Mucosa of stomach (tissue), 1 donor: Measurements from ENCODE around the gene AGPAT4.

Source experiments
- H3K27me3 ChIP-seq: one replicate; pipeline ENCODE4 v1.7.0; 2013; ENCODE audit warnings: mild to moderate bottlenecking, low read length; ENCODE audit not compliant: control insufficient read depth, insufficient read depth
- H3K36me3 ChIP-seq: one replicate; pipeline ENCODE4 v1.7.0; 2013; ENCODE audit warnings: low read length; ENCODE audit not compliant: control insufficient read depth, insufficient read depth
- H3K4me1 ChIP-seq: one replicate; pipeline ENCODE4 v1.7.0; 2013; ENCODE audit warnings: mild to moderate bottlenecking, low read length; ENCODE audit not compliant: control insufficient read depth, insufficient read depth
- H3K4me3 ChIP-seq: one replicate; pipeline ENCODE4 v1.7.0; 2013; ENCODE audit warnings: low read length
- H3K9ac ChIP-seq: one replicate; pipeline ENCODE4 v1.7.0; 2013; ENCODE audit warnings: mild to moderate bottlenecking, low read length, moderate library complexity
- H3K9me3 ChIP-seq: one replicate; pipeline ENCODE4 v1.7.0; 2013; ENCODE audit warnings: mild to moderate bottlenecking, low read length, moderate library complexity; ENCODE audit not compliant: control insufficient read depth
- donor health status: Pancreatic carcinoma.

Gene AGPAT4

GRCh38 chr6:161218222-161218621, 55.6 kb downstream of the AGPAT4 start:
- Histone ChIP-seq H3K9ac (no peak overlapping the region), H3K27me3 (peaks cover 3% of the 10 kb centered on the region), H3K9me3 (no peaks in the 10 kb centered on the region), H3K4me3 (no peak overlapping the region), H3K4me1 (no peaks in the 10 kb centered on the region), H3K36me3 (no peaks in the 10 kb centered on the region)

GRCh38 chr6:161217628-161218027, 56.2 kb downstream of the AGPAT4 start:
- Histone ChIP-seq H3K9me3 (no peaks in the 10 kb centered on the region), H3K36me3 (no peaks in the 10 kb centered on the region), H3K4me3 (no peak overlapping the region), H3K9ac (no peak overlapping the region), H3K4me1 (no peaks in the 10 kb centered on the region), H3K27me3 (peaks cover 3% of the 10 kb centered on the region)

GRCh38 chr6:161216616-161217205, 57.1 kb downstream of the AGPAT4 start:
- Histone ChIP-seq H3K4me1 (no peaks in the 10 kb centered on the region), H3K36me3 (no peaks in the 10 kb centered on the region), H3K4me3 (no peak overlapping the region), H3K27me3 (peaks cover 3% of the 10 kb centered on the region), H3K9me3 (no peaks in the 10 kb centered on the region), H3K9ac (no peak overlapping the region)

GRCh38 chr6:161215876-161216615, 57.8 kb downstream of the AGPAT4 start:
- H3K9me3 ChIP-seq = no peaks in the 10 kb centered on the region
- no peak overlapping the region for H3K9ac ChIP-seq
- no peak overlapping the region for H3K4me3 ChIP-seq
- no peaks in the 10 kb centered on the region for H3K4me1 ChIP-seq
- peaks cover under 1% of the 10 kb centered on the region for H3K27me3 ChIP-seq
- no peaks in the 10 kb centered on the region for H3K36me3 ChIP-seq

- no peaks in the 10 kb centered on the region for H3K9me3 ChIP-seq
- no peak overlapping the region for H3K4me3 ChIP-seq
- no peaks in the 10 kb centered on the region for H3K27me3 ChIP-seq
- no peak overlapping the region for H3K9ac ChIP-seq
- no peaks in the 10 kb centered on the region for H3K36me3 ChIP-seq
- no peaks in the 10 kb centered on the region for H3K4me1 ChIP-seq
These were observed 58.7 kb downstream of the AGPAT4 start for GRCh38 chr6:161215193-161215592.

- H3K4me3 ChIP-seq = no peak overlapping the region
- no peaks in the 10 kb centered on the region for H3K36me3 ChIP-seq
- no peaks in the 10 kb centered on the region for H3K9me3 ChIP-seq
- no peaks in the 10 kb centered on the region for H3K4me1 ChIP-seq
- H3K27me3 ChIP-seq = no peaks in the 10 kb centered on the region
- H3K9ac ChIP-seq = no peak overlapping the region
These were observed 59.1 kb downstream of the AGPAT4 start for GRCh38 chr6:161214722-161215121.

GRCh38 chr6:161212902-161213301, 61.0 kb downstream of the AGPAT4 start:
- H3K4me1 ChIP-seq = no peaks in the 10 kb centered on the region
- H3K4me3 ChIP-seq = no peak overlapping the region
- H3K9me3 ChIP-seq = no peaks in the 10 kb centered on the region
- no peak overlapping the region for H3K9ac ChIP-seq
- H3K27me3 ChIP-seq = no peaks in the 10 kb centered on the region
- H3K36me3 ChIP-seq = no peaks in the 10 kb centered on the region

DNA sequence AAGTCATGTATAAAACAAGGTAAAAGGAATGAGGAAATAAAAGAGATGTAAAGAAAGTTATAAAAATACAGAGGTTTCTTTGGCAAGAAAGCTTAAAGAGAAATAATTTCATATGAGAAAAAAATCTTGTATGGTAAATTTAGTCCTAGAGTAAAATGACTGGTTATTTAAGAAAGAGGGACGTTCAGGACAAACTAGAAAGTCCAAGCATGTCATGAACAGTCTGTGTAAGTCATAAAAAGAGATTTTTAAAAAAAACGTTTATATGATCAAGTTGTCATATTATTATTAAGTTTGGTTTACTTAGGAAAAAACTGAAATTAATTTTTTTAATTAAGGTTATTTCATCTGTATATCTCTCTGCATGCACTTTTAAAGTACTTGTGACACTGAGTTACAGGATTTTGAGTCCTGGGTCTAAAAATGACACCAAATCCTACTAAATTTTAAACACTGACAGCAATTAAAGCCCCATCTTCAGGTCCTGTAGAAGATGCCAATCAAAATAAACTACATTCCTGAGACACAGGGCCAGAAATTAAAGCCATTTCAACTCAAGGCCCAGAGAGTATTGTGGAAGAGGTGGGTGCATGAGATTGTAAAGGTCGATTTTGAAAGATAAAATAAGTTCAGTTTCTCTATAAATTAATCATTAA, 62.4 kb downstream of the AGPAT4 start:
- Histone ChIP-seq H3K27me3 (no peaks in the 10 kb centered on the region), H3K9ac (no peak overlapping the region), H3K4me1 (no peaks in the 10 kb centered on the region), H3K4me3 (no peak overlapping the region), H3K9me3 (no peaks in the 10 kb centered on the region), H3K36me3 (no peaks in the 10 kb centered on the region)

GRCh38 chr6:161210857-161211256, 63.0 kb downstream of the AGPAT4 start:
- Histone ChIP-seq H3K27me3 (no peaks in the 10 kb centered on the region), H3K36me3 (no peaks in the 10 kb centered on the region), H3K4me1 (no peaks in the 10 kb centered on the region), H3K9ac (no peak overlapping the region), H3K4me3 (no peak overlapping the region), H3K9me3 (no peaks in the 10 kb centered on the region)

GRCh38 chr6:161207200-161207599, 66.7 kb downstream of the AGPAT4 start:
- H3K4me3 ChIP-seq = no peak overlapping the region
- no peaks in the 10 kb centered on the region for H3K4me1 ChIP-seq
- H3K27me3 ChIP-seq = no peaks in the 10 kb centered on the region
- H3K9ac ChIP-seq = no peak overlapping the region
- H3K36me3 ChIP-seq = no peaks in the 10 kb centered on the region
- H3K9me3 ChIP-seq = no peaks in the 10 kb centered on the region

GRCh38 chr6:161204866-161205557, 68.8 kb downstream of the AGPAT4 start:
- Histone ChIP-seq H3K4me3 (no peak overlapping the region), H3K27me3 (no peaks in the 10 kb centered on the region), H3K36me3 (no peaks in the 10 kb centered on the region), H3K4me1 (no peaks in the 10 kb centered on the region), H3K9ac (no peak overlapping the region), H3K9me3 (no peaks in the 10 kb centered on the region)
